Sigmoid colon (tissue), 4 donors: ENCODE measurements around the gene PUDP.

Experiments used
- CTCF ChIP-seq, 4 experiments: fragments of 450-650 bp in 3 of 4; fragments of 200-600 bp in 1 of 4; IDR thresholded peaks; one replicate each; pipeline ENCODE4 v1.5.1; 2016 to 2019; ENCODE audit warnings: antibody characterized with exemption in 4 of 4, mild to moderate bottlenecking in 3 of 4, moderate library complexity in 2 of 4
- EP300 ChIP-seq, 4 donors: sonication (generic); formaldehyde crosslinking; IDR thresholded peaks; one replicate each; pipeline ENCODE4 v1.6.1; 2017; ENCODE audit warnings: antibody characterized with exemption in 4 of 4
- POLR2A ChIP-seq, 2 donors: fragments of 450-650 bp; IDR thresholded peaks; one replicate each; pipeline ENCODE4 v1.6.1; 2016; ENCODE audit warnings: antibody characterized with exemption in 2 of 2, mild to moderate bottlenecking in 2 of 2, moderate library complexity in 2 of 2
- POLR2AphosphoS5 ChIP-seq, 4 donors: sonication (generic); formaldehyde crosslinking; IDR thresholded peaks; one replicate each; pipeline ENCODE4 v1.6.1; 2017; ENCODE audit warnings: antibody characterized with exemption in 4 of 4

DNA sequence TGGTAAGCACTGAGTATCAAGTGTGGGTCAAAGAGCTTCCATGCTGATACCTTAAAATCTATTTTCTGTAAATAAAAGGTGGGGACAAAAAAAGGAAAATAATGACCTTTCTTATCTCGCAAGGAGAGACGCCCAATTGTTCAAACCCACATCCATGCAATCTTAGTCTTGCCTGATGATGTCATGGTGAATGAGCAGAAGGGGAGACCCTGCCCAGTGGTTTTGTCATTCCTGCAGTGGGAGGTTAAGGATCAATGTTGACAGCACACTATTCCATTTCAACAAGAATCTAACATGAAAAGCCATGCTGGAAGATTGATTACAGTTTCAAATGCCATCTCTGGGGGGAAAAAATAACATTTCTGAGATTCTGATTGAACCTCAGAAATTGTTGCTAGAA lies 40.7 kb upstream of the PUDP start:
- TF ChIP-seq POLR2AphosphoS5 (IDR thresholded peaks at IDR 0.05) (no peak), POLR2A (IDR thresholded peaks at IDR 0.05) (no peak), CTCF (IDR thresholded peaks at IDR 0.05) (no peak), EP300 (IDR thresholded peaks at IDR 0.05) (no peak)
